GM19035 (cell line): ENCODE data around the gene REV3L.

ENCODE experiments used
- ATAC-seq: cut with Tn5 transposase; IDR thresholded peaks from one replicate; pipeline ENCODE4 v1.9.1; 2021; ENCODE audit not compliant: unreplicated experiment

Gene REV3L

GRCh38 chr6:111427341-111428116, 55.5 kb downstream of the REV3L start:
- ATAC-seq = no peak

DNA sequence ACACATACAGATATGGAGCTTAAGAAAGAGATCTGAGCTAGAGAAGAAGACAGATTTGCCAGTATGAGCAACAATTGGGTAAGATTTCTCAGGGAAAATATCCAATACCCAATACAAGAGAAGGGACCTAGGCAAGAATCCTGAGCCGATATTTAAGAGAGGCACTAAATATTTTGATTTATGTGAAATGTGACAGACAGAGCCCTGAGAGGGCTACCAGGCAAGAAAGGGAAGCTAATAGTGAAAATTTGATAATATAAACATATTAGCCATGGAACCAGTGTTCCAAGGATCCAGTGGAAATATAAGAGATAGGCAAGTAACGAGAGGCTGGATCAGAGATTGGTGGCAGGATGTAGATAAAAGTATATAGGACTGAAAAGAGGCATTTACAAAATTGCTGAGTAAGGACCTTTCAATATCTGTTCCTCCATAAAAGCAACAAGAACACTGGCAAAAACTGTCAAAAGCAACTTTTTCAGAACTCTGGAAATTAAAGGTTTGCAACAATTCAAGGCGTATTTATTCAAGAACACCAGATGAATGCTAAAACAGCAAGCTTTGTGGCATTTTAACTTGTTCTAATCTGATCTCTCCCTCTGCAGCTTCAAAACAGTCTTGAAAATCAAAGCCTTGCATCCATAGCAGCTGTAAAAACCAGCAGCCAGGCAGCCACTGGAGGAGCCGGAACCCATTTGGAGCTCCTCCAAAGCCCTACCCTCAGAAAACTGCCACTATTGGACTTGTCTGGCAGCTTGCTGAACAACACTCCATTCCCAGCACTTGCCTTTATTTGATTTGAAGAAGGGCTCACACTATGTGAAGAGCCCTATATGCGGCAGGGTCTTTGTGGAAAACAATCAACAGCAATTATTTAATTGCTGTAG, 58.8 kb downstream of the REV3L start:
- no peak for ATAC-seq

DNA sequence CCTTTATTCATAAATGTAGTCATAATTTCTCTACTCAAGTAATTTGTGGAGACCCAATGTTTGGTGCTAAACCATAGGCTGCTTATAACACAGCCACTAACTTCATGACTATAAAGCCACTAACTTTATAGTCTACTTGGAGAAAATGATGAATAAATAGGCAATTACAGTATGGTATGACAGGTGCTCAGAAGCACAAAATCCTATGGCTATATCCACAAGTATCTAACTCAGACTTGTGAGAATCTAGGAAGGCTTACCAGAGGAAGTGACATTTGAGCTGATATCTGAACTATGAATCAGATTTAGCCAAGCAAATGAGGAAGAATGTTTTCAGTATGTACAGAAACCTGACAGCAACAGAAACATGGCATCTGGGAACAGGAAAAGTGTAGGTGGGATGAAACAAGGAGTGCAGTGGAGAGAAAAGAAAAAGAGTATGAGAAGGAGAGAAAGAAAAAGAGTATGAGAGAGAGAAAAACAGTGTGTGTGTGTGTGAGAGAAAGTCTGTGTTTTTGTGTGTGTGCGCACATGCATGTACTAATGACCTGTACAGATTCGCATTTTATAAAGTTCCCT, 59.9 kb downstream of the REV3L start:
- no peak for ATAC-seq

DNA sequence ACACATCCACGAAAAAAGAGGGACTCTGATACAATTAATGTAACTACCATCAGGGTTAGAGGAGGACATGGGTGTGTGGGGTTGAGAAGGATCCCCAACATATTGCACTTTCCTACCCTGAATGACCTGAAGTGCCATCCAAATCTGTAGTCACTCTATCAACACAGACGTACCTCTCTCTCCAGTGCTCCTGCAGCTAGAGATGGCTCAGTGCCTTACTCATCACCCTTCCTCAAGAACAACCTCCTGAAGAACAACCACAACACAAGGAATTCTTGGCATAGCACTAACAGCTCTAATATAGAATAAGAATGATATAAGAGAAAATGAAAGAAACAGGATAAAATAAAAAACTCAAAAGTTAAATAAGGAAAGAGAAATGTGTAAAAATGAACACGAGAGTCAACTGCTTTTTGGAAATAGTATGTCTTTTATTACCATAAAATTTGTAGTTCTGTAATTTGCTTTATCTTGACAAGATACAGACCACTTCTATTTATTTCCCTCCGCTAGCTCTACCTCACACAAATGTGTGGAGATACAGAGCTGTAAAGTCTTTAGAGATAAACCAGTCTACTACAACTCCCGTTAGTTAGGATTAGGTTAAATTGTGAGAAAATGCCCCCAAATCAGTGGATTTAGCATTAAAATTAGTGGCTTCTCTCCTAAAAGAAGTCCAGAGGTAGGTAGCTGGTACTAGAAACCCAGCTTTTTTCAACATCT, 63.9 kb downstream of the REV3L start:
- ATAC-seq = no peak

- ATAC-seq = no peak
Observed at GRCh38 chr6:111417946-111418345, 65.1 kb downstream of the REV3L start.

DNA sequence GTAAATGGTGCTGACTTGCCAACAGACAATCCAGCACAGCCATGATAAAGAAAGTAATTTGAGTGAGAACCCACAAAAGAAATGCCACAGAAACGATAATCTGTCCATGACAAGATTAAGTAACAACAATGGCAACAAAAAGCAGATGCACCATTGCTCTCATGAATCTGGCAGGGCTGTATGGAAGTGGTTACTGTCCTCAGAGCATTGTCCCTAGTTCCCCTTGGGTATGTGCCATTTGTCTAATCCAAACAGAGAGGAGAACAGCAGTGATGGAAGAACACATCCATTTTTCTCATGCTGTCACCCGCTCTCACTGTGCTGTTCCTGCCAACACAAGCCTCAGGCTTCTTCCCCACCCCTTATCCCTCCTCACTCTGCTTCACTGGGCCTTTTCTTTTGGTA, 65.8 kb downstream of the REV3L start:
- ATAC-seq = no peak

DNA sequence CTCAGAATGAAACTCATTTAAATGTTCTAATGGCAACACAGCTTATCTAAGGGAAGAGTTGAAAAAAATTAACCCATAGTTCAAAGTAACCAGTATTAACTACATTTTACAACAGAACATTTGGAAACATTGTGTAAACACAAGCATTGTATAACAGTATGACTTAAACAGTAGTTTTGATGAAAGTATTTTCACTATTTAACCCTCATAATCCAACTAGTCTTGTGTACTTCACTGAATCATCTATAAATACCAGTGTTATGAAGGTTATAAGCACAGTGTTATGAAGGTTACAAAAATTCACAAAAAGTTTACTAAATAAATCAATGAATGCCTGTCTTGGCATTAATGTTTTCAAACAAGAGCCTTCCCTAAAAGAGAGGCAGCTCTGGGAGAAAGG, 66.5 kb downstream of the REV3L start:
- no peak for ATAC-seq

DNA sequence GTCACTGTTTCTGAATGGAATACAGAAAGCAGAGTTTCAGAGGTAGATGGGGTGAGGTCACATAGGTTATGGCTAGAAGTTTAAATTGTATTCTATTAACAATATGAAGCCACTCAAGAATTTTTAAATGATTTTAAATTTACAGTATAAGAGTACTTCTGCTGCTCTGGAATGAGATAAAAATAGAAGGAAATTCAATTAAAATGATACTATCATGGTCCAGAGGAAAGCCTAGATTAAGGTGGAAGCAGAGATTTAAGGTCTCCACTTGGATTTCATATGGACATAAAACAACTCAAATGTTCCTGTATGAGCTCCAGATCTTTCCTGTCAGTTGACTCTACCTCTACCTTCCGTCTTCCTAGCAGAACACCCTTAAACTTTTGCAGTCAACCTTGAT, 68.6 kb downstream of the REV3L start:
- no peak for ATAC-seq

GRCh38 chr6:111411978-111412566, 70.9 kb downstream of the REV3L start:
- ATAC-seq = peak; percentile 63

GRCh38 chr6:111411046-111411445, 72.0 kb downstream of the REV3L start:
- ATAC-seq = no peak

- ATAC-seq = no peak
Observed at GRCh38 chr6:111410371-111410770, 72.6 kb downstream of the REV3L start.

DNA sequence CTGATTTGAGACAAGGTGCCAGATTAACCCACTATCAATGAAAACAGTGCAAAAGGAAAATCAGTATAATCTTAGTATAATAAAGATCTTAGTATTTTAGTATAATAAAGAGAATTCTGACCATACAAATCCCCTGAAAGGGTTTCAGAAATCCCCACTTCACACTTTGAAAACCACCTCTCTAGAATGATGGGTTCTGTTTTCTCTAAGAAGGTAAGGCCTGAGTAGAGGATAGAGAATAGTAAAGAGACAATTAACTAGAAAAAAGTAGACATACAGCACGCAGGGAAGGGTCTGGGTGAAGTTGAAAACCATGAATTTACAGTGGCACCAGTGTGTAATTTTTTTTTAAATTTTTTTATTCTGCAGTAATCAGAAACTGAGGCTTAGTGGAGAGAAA, 73.6 kb downstream of the REV3L start:
- no peak for ATAC-seq

DNA sequence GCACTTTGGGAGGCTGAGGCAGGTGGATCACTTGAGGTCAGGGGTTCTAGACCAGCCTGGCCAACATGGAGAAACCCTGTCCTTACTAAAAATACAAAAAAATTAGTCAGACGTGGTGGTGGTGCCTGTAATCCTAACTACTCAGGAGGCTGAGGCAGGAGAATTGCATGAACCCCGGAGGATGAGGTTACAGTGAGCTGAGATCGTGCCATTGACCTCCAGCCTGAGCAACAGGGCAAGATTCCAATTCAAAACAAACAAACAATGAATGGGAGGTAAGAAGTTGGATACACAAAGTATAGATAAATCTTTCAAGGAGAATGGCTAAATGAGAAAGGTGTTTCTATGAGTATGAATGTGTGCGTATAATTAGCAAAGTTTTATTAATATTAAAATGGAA, 75.3 kb downstream of the REV3L start:
- ATAC-seq = no peak

DNA sequence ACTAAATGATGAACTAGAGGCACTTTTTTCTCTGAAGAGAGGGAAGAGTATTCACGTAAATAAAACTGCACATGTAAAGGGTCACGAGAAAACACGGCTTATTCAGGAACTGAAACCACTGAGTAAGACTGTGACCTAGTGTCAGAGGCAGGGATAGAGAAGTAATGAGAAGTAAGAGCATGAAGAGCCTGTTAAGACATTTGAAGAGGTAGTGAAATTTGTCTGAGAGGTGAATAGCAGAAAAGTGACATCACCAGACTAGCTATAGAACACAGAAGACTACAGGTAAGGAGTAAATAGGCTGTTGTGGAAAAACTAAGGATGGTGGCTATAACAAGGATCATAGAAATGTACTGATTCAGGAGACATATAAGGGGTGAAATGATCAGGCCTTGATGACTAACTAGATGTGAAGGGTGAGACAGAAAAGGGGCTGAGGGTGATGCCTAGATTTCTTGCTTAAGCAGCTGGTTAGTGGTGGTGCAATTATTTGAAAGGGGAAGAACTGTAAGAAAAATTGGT, 76.8 kb downstream of the REV3L start:
- peak; percentile 98 for ATAC-seq

DNA sequence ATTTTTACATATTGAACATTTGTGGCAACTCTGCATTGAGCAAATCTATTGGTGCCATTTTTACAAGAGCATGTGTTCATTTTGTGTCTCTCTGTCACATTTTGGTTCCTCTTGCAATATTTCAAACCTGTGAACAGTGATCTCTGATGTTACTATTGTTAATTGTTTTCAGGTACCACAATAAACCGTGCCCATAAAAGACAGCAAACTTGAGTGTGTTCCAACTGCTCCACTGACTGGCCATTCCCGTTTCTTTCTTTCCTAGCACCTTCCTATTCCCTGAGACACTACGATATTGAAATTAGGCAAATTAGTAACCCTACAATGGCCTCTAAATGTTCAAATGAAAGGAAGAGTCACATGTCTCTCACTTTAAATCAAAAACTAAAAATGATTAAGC, 79.6 kb downstream of the REV3L start:
- ATAC-seq = no peak

DNA sequence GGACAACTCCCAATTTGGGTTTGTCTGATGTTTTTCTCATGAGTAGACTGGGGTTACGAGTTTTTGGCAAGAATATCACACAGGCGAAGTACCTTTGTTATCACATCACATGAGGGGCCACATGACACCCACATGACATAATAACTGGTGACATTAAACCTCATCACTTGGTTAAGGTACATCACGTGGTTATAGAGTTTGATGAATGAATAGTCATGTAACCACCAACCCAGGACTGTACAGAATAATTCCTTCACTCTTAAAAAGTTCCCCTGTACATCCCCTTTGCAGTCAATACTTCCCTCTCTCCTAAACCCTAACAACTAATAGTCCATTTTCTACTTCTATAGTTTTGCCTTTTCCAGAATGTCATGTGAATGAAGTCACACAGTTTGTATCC, 83.4 kb downstream of the REV3L start:
- ATAC-seq = no peak

DNA sequence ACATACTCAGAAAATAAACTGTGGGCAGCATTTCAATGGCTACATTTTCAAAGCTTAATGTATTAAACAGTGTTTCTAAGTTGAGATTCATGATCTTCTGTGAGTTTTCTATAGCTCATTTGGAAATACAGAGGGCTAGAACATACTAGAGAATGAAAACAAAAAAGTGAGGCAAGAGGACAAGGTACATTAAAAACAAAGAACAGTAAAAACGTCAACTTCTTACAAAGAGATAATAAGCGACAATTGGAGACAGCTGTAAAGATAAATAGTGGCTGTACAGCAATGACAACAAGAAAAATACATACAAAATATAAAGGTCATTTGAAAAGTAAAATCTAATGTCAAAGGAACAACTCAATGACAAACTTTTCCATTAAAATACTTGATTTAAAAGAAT, 94.3 kb downstream of the REV3L start:
- ATAC-seq = no peak

DNA sequence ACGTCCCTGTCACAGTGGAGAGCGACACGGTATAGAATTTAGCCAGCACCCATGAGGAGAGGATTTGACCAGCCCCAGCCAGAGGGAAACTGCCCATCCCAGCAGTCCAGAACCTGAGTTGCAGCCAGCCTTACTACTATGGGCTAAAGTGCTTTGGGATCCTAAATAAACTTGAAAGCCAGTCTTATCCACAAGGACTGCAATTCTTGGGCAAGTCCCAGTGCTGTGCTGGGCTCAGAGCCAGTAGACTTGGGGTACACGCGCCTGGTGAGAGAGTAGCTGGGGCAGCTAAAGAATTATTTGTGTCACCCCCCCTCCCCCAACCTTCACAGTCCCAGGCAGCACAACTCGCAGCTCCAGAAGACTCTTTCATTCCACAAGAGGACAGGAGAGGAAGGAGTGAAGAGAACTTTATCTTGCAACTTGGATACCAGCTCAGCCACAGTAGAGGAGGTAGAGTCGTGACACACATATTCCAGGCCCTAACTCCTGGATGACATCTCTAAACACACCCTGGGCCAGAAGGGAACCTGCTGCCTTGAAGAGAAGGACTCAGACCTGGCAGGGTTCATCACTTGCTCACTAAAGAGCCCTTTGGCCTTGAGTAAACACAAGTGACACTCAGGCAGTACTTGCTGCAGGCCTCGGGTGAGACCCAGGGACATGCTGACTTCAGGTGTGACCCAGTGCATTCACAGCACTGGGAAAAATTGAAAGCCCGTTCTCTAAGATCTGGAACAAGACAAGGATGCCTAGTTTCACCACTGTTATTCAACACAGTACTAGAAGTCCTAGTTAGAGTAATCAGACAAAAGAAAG, 100.3 kb downstream of the REV3L start:
- no peak for ATAC-seq

DNA sequence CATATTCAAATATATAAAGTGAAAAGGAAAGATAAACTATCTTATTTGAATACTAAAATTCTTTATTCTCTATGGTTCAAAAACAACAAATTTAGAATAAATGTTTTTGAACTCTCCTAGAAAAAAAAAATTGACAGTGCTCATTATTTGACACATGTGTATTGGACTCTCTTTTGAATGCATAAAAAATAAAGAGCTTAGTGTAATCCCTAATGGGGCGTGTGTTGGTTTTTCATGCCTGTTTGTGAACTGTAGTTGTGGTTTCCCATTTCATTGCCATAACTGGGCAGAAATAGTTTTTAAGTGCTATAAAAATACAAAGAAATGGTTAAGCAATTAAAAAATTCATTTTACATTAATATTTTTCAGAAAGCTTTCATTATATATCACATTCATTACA, 101.3 kb downstream of the REV3L start:
- ATAC-seq = no peak

DNA sequence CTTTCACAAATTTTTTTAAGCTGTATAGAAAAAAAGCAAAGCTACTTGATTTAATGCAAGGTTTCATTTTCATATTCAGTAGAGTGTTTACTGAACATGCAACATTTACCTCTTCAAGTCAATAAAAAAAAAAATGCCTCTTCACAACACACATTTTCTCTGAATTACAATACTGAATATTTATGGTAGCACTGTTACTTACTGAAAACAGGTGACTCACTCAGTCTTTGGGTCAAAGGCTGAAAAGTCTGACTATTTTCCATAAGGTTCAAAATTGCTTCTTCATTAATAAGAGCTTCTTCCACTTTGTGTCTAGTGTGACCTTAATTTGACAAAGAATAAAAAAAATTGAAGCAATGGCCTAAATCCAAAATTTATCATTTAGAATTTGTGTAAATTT, 101.9 kb downstream of the REV3L start:
- no peak for ATAC-seq
